Thyroid gland (tissue), 4 donors: Measurements from ENCODE around the gene CLASP1.

Experiments used
- CTCF ChIP-seq, 6 experiments: fragments of 200-600 bp in 3 of 6; fragments of 450-650 bp in 3 of 6; sonication (generic) in 3 of 6; IDR thresholded peaks; one replicate each; pipeline ENCODE4 v1.5.1; 2016 to 2019; ENCODE audit warnings: antibody characterized with exemption in 6 of 6, mild to moderate bottlenecking in 2 of 6, inconsistent platforms in 1 of 6, moderate library complexity in 1 of 6
- POLR2A ChIP-seq, 2 donors: fragments of 450-650 bp; IDR thresholded peaks; one replicate each; pipeline ENCODE4 v1.6.1; 2017; ENCODE audit warnings: antibody characterized with exemption in 2 of 2, mild to moderate bottlenecking in 2 of 2, moderate library complexity in 1 of 2

DNA sequence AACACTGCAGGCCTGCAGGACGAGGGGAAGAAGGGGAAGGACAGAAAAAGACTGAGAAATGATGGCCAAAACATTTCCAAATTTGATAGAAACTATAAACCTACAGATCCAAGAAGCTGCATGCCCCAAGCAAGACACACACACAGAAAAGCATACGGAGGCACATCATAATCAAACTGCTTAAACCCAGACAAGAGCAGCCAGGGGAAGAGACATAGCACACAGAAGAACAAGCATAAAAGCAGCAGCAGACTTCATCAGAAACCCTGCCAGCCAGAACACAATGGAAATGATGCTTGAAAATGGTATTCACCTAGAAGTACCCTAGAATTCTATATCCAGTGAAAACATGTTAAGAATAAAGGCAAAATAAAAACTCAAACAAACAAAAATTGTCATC, 175.8 kb downstream of the CLASP1 start:
- no peak for TF ChIP-seq POLR2A (IDR thresholded peaks at IDR 0.05)
- no peak for TF ChIP-seq CTCF (IDR thresholded peaks at IDR 0.05)
